GM23338 (cell line): ENCODE measurements around the gene HSPG2.

Experiments
- CTCF ChIP-seq, 2 experiments: fragments of 200-600 bp in 1 of 2; sonication (generic) in 1 of 2; conservative IDR thresholded peaks; 2 replicates each; pipeline versions ENCODE4 v1.5.1 to v1.6.1; 2016 to 2017; ENCODE audit warnings: antibody characterized with exemption in 2 of 2, low read depth in 2 of 2, mild to moderate bottlenecking in 2 of 2, moderate library complexity in 1 of 2
- JUNB ChIP-seq: IDR thresholded peaks from one replicate; pipeline ENCODE4 v1.6.1; 2016; ENCODE audit warnings: antibody characterized with exemption; ENCODE audit not compliant: unreplicated experiment

GRCh38 chr1:21843208-21843607 is 93.9 kb downstream of the HSPG2 start:
- no peak for TF ChIP-seq CTCF (conservative IDR thresholded peaks at IDR 0.05; ENCODE audit: low read depth in 2 of 2)
- no peak for TF ChIP-seq JUNB
